GM18873 (cell line): ENCODE results near the gene SYNDIG1.

ENCODE experiments used
- ATAC-seq: cut with Tn5 transposase; IDR thresholded peaks from one replicate; pipeline ENCODE4 v1.9.1; 2021; ENCODE audit warnings: mild to moderate bottlenecking, moderate library complexity, moderate number of reproducible peaks; ENCODE audit not compliant: unreplicated experiment, low FRiP score

Gene SYNDIG1

GRCh38 chr20:24469894-24470745 lies 691 bp downstream of the SYNDIG1 start:
- ATAC-seq: no peak

GRCh38 chr20:24470746-24471582 lies 1.5 kb downstream of the SYNDIG1 start:
- no peak for ATAC-seq

- ATAC-seq: no peak
Observed at GRCh38 chr20:24472426-24472825, 3.0 kb downstream of the SYNDIG1 start.

GRCh38 chr20:24473435-24474223 lies 4.2 kb downstream of the SYNDIG1 start:
- no peak for ATAC-seq

- no peak for ATAC-seq
Observed at GRCh38 chr20:24477831-24478547, 8.6 kb downstream of the SYNDIG1 start.

- no peak for ATAC-seq
Observed at GRCh38 chr20:24478584-24478983, 9.2 kb downstream of the SYNDIG1 start.

- ATAC-seq: no peak
Observed at GRCh38 chr20:24479106-24479505, 9.7 kb downstream of the SYNDIG1 start.

- no peak for ATAC-seq
Observed at GRCh38 chr20:24479595-24479994, 10.2 kb downstream of the SYNDIG1 start.

- no peak for ATAC-seq
Observed at GRCh38 chr20:24480509-24480908, 11.1 kb downstream of the SYNDIG1 start.

GRCh38 chr20:24481173-24481572 lies 11.7 kb downstream of the SYNDIG1 start:
- ATAC-seq: no peak

GRCh38 chr20:24483435-24484080 lies 14.1 kb downstream of the SYNDIG1 start:
- no peak for ATAC-seq

- no peak for ATAC-seq
Observed at GRCh38 chr20:24484081-24484450, 14.6 kb downstream of the SYNDIG1 start.

GRCh38 chr20:24485981-24486380 lies 16.6 kb downstream of the SYNDIG1 start:
- no peak for ATAC-seq

GRCh38 chr20:24487240-24487639 lies 17.8 kb downstream of the SYNDIG1 start:
- no peak for ATAC-seq

GRCh38 chr20:24487648-24488047 lies 18.2 kb downstream of the SYNDIG1 start:
- ATAC-seq: no peak

- ATAC-seq: no peak
Observed at GRCh38 chr20:24488064-24488799, 18.8 kb downstream of the SYNDIG1 start.

GRCh38 chr20:24488800-24489175 lies 19.4 kb downstream of the SYNDIG1 start:
- no peak for ATAC-seq

- ATAC-seq: no peak
Observed at GRCh38 chr20:24489193-24489592, 19.8 kb downstream of the SYNDIG1 start.

- ATAC-seq: no peak
Observed at GRCh38 chr20:24489631-24490260, 20.3 kb downstream of the SYNDIG1 start.
